HCT116 (cell line): ENCODE results near the gene CCDC14. TPM values are rescaled to one million over a fixed set of nuclear protein-coding genes. Genes with fewer than 3 reads are reported as not detected.

Source experiments
- ATAC-seq: fragments of 200-7000 bp; cut with Tn5 transposase; 2 replicates; pipeline ENCODE4 v1.9.1; 2020; ENCODE audit warnings: mild to moderate bottlenecking, moderate library complexity
- BruUV-seq: library from RNA; stranded (reverse); fragments of 400-500 nt; replicated peaks from 2 replicates; lab custom pipeline; 2021; lab: Mats Ljungman, UMichigan
- CTCF ChIA-PET: fragments of 300-600 bp; sonication (Branson Sonifier 250); formaldehyde crosslinking; loops from one replicate; lab custom pipeline; 2021; ENCODE audit warnings: antibody characterized with exemption; lab: Charles Lee
- POLR2A ChIA-PET: fragments of 300-600, 350-600 bp; sonication (Branson Sonifier 250); formaldehyde crosslinking; loops from one replicate; lab custom pipeline; 2021; ENCODE audit warnings: antibody characterized with exemption; lab: Charles Lee
- RAD21 ChIA-PET, 2 experiments: fragments of 300-600 bp; sonication (Branson Sonifier 250); formaldehyde crosslinking; loops; one replicate each; lab custom pipeline; 2023; ENCODE audit warnings: low total read pairs in 2 of 2; ENCODE audit not compliant: uncharacterized antibody in 2 of 2, unreplicated experiment in 2 of 2, low non-redundant PET in 1 of 2; lab: Charles Lee
- DNase-seq: peaks from one replicate; pipeline ENCODE4 v3.0.0-alpha.2; 2010; ENCODE audit warnings: low read depth, low spot score
- H2AFZ ChIP-seq: fragments of 200-600 bp; shearing (Covaris generic), sonication (generic); 2 replicates; pipeline ENCODE4 v1.6.1; 2017; ENCODE audit warnings: low read depth, mixed run types, mixed read lengths, antibody characterized with exemption, low read length; ENCODE audit not compliant: poor library complexity, severe bottlenecking
- H3K27ac ChIP-seq: 2 replicates; pipeline ENCODE4 v1.5.1; 2012; ENCODE audit warnings: low read depth, low read length
- H3K27me3 ChIP-seq: fragments of 200-600 bp; sonication (generic); 2 replicates; pipeline ENCODE4 v1.6.1; 2016; ENCODE audit warnings: mixed run types, low read length, mixed read lengths; ENCODE audit not compliant: insufficient read depth
- H3K36me3 ChIP-seq, 2 experiments: fragments of 200-500 bp in 1 of 2; fragments of 200-600 bp in 1 of 2; sonication (Bioruptor generic) in 1 of 2; sonication (generic) in 1 of 2; 2 replicates each; pipeline versions ENCODE4 v1.5.1 to v1.6.1; 2014 to 2016; ENCODE audit warnings: low read length in 2 of 2, inconsistent platforms in 1 of 2, mixed read lengths in 1 of 2, mixed run types in 1 of 2; ENCODE audit not compliant: insufficient read depth in 2 of 2, control insufficient read depth in 1 of 2
- H3K4me1 ChIP-seq, 2 experiments: fragments of 200-600 bp in 1 of 2; sonication (generic) in 1 of 2; 2 replicates each; pipeline versions ENCODE4 v1.5.1 to v1.6.1; 2012 to 2017; ENCODE audit warnings: low read length in 2 of 2, inconsistent platforms in 1 of 2, mild to moderate bottlenecking in 1 of 2, mixed read lengths in 1 of 2, mixed run types in 1 of 2, moderate library complexity in 1 of 2; ENCODE audit not compliant: insufficient read depth in 2 of 2, control insufficient read depth in 1 of 2
- H3K4me2 ChIP-seq: fragments of 200-600 bp; sonication (generic); 2 replicates; pipeline ENCODE4 v1.6.1; 2017; ENCODE audit warnings: mixed run types, low read length, mixed read lengths
- H3K4me3 ChIP-seq, 2 experiments: fragments of 200-600 bp in 1 of 2; sonication (generic) in 1 of 2; replicated peaks in 1 of 2; 2 replicates each; pipeline ENCODE4 v1.5.1; 2011 to 2016; ENCODE audit warnings: low read length in 2 of 2, control low read depth in 1 of 2, low read depth in 1 of 2, mild to moderate bottlenecking in 1 of 2, mixed read lengths in 1 of 2, mixed run types in 1 of 2
- H3K79me2 ChIP-seq: fragments of 200-600 bp; sonication (generic); 2 replicates; pipeline ENCODE4 v1.6.1; 2017; ENCODE audit warnings: mild to moderate bottlenecking, mixed run types, low read length, moderate library complexity, mixed read lengths; ENCODE audit not compliant: insufficient read depth
- H3K9ac ChIP-seq: fragments of 200-600 bp; sonication (generic); 2 replicates; pipeline ENCODE4 v1.6.1; 2016; ENCODE audit warnings: low read length, mixed read lengths
- H3K9me2 ChIP-seq: fragments of 200-600 bp; sonication (generic), shearing (Covaris generic); 2 replicates; pipeline ENCODE4 v1.6.1; 2017; ENCODE audit warnings: mixed run types, mild to moderate bottlenecking, moderate library complexity; ENCODE audit not compliant: insufficient read depth
- H3K9me3 ChIP-seq, 2 experiments: fragments of 200-500 bp in 1 of 2; fragments of 200-600 bp in 1 of 2; sonication (Bioruptor generic) in 1 of 2; sonication (generic) in 1 of 2; 2 replicates each; pipeline ENCODE4 v1.6.1; 2014 to 2017; ENCODE audit warnings: low read length in 2 of 2, mixed read lengths in 2 of 2, inconsistent platforms in 1 of 2, low read depth in 1 of 2, mild to moderate bottlenecking in 1 of 2, mixed run types in 1 of 2, moderate library complexity in 1 of 2; ENCODE audit not compliant: control insufficient read depth in 1 of 2, insufficient read depth in 1 of 2
- H4K20me1 ChIP-seq: fragments of 200-600 bp; sonication (generic), shearing (Covaris generic); 2 replicates; pipeline ENCODE4 v1.6.1; 2017; ENCODE audit warnings: mixed run types, mild to moderate bottlenecking, moderate library complexity; ENCODE audit not compliant: insufficient read depth
- CBX3 ChIP-seq: IDR thresholded peaks from 2 replicates; pipeline ENCODE4 v1.6.1; 2012; ENCODE audit warnings: low read depth
- CEBPB ChIP-seq: IDR thresholded peaks from 2 replicates; pipeline ENCODE4 v1.6.1; 2012; ENCODE audit warnings: low read depth
- CTCF ChIP-seq, 3 experiments: fragments of 200-600 bp in 1 of 3; sonication (generic) in 1 of 3; IDR thresholded peaks in 2 of 3; conservative IDR thresholded peaks in 1 of 3; 2 replicates each; pipeline ENCODE4 v1.5.1; 2012 to 2017; ENCODE audit warnings: low read depth in 2 of 3, low read length in 2 of 3, antibody characterized with exemption in 1 of 3, borderline replicate concordance in 1 of 3, control low read depth in 1 of 3, mild to moderate bottlenecking in 1 of 3, mixed read lengths in 1 of 3, mixed run types in 1 of 3, moderate library complexity in 1 of 3; ENCODE audit not compliant: insufficient read depth in 1 of 3
- EGR1 ChIP-seq: IDR thresholded peaks from 2 replicates; pipeline ENCODE4 v1.6.1; 2012; ENCODE audit warnings: low read depth
- EZH2 ChIP-seq: fragments of 200-600 bp; sonication (generic); IDR thresholded peaks from 2 replicates; pipeline ENCODE4 v1.6.1; 2017; ENCODE audit warnings: antibody characterized with exemption, mixed run types
- EZH2phosphoT487 ChIP-seq: fragments of 200-600 bp; IDR thresholded peaks from 2 replicates; pipeline ENCODE4 v1.6.1; 2018; ENCODE audit warnings: antibody characterized with exemption, borderline replicate concordance
- FOSL1 ChIP-seq: IDR thresholded peaks from 2 replicates; pipeline ENCODE4 v1.6.1; 2012; ENCODE audit warnings: low read depth
- MAX ChIP-seq: IDR thresholded peaks from 2 replicates; pipeline ENCODE4 v1.6.1; 2012
- POLR2A ChIP-seq: IDR thresholded peaks from 2 replicates; pipeline ENCODE4 v1.7.0; 2011; ENCODE audit warnings: borderline replicate concordance; ENCODE audit not compliant: insufficient read depth, insufficient read length; ENCODE audit errors: extremely low read depth
- POLR2AphosphoS5 ChIP-seq: IDR thresholded peaks from 2 replicates; pipeline ENCODE4 v1.6.1; 2011; ENCODE audit warnings: mild to moderate bottlenecking, low read depth, low read length, moderate library complexity
- SRF ChIP-seq: IDR thresholded peaks from 2 replicates; pipeline ENCODE4 v1.6.1; 2012; ENCODE audit warnings: low read depth
- TCF7L2 ChIP-seq: IDR thresholded peaks from 2 replicates; pipeline ENCODE4 v1.7.0; 2011; ENCODE audit warnings: borderline replicate concordance, inconsistent platforms; ENCODE audit not compliant: insufficient read depth, insufficient read length; ENCODE audit errors: extremely low read depth
- YY1 ChIP-seq: IDR thresholded peaks from 2 replicates; pipeline ENCODE4 v1.6.1; 2011; ENCODE audit warnings: low read length, low read depth, moderate library complexity, mild to moderate bottlenecking; ENCODE audit not compliant: insufficient replicate concordance; ENCODE audit errors: extremely low read depth
- ZFX ChIP-seq: fragments of 450-650 bp; IDR thresholded peaks from 2 replicates; pipeline ENCODE4 v1.6.1; 2017
- ZNF274 ChIP-seq: fragments of 200-500 bp; sonication (Bioruptor generic); IDR thresholded peaks from 2 replicates; pipeline ENCODE4 v1.6.1; 2014; ENCODE audit warnings: mild to moderate bottlenecking, low read depth, low read length, inconsistent platforms
- intact Hi-C: fragments of 100-400 bp; cut with micrococcal nuclease; formaldehyde crosslinking; loops from 2 replicates; pipeline ENCODE4 v1.10.0; 2022
- total RNA-seq: library from RNA; stranded (reverse); gene quantifications from one replicate; pipeline ENCODE4 v1.2.1, GENCODE V29; 2021; ENCODE audit not compliant: unreplicated experiment

CCDC14 gene
- total RNA-seq, 1 experiment from 2014 or later: 54.5 TPM

- no peaks in the 10 kb centered on the region for H4K20me1 ChIP-seq
- H3K27ac ChIP-seq: no peak overlapping the region
- DNase-seq (no peak), ATAC-seq (no peak)
- no peaks in the 10 kb centered on the region for H3K9me2 ChIP-seq
- no peak overlapping the region for H3K4me2 ChIP-seq
- RAD21 ChIA-PET: no interaction called here
- TF ChIP-seq TCF7L2 (no peak), SRF (no peak), EGR1 (no peak), ZFX (no peak), CBX3 (no peak), FOSL1 (no peak), POLR2A (no peak), EZH2 (no peak), EZH2phosphoT487 (no peak), YY1 (no peak), ZNF274 (no peak), MAX (no peak), CTCF (IDR thresholded peaks at IDR 0.05 in 2 of 3, conservative IDR thresholded peaks at IDR 0.05 in 1 of 3; ENCODE audit: borderline replicate concordance in 1 of 3, insufficient read depth in 1 of 3, low read depth in 2 of 3, low read length in 2 of 3) (no peak), POLR2AphosphoS5 (no peak), CEBPB (no peak)
- peaks cover 14 to 17% of the 10 kb centered on the region in 2 experiments; a peak in 3 of 4 replicates for H3K36me3 ChIP-seq
- no peaks in the 10 kb centered on the region for H3K27me3 ChIP-seq
- H3K9me3 ChIP-seq: no peaks in the 10 kb centered on the region
- H3K9ac ChIP-seq: no peak overlapping the region
- BruUV-seq: no TSS peak
- no peaks in the 10 kb centered on the region for H3K79me2 ChIP-seq
- no peak overlapping the region for H2AFZ ChIP-seq
- CTCF ChIA-PET: no interaction called here
- no peak overlapping the region for H3K4me3 ChIP-seq
- no peaks in the 10 kb centered on the region for H3K4me1 ChIP-seq
- intact Hi-C loops: no loop called here
- POLR2A ChIA-PET: no interaction called here
Measured at GRCh38 chr3:123934250-123934649, 26.8 kb downstream of the CCDC14 start.
